Measurements from ENCODE around the gene CHIC2.

The CHIC2 gene

GRCh38 chr4:54001668-54002365 lies 62.6 kb downstream of the CHIC2 start:
- no peak for DNase-seq

- no peak for DNase-seq
Observed at GRCh38 chr4:53997898-53998297, 66.5 kb downstream of the CHIC2 start.

GRCh38 chr4:53994382-53995102 lies 69.9 kb downstream of the CHIC2 start:
- DNase-seq: no peak

GRCh38 chr4:53992785-53993184 lies 71.6 kb downstream of the CHIC2 start:
- DNase-seq: no peak

GRCh38 chr4:53991821-53992220 lies 72.6 kb downstream of the CHIC2 start:
- no peak for DNase-seq

- DNase-seq: no peak
Observed at GRCh38 chr4:53990641-53991040, 73.8 kb downstream of the CHIC2 start.

- no peak for DNase-seq
Observed at GRCh38 chr4:53987761-53988171, 76.6 kb downstream of the CHIC2 start.

GRCh38 chr4:53986062-53986461 lies 78.3 kb downstream of the CHIC2 start:
- no peak for DNase-seq

- no peak for DNase-seq
Observed at GRCh38 chr4:53981567-53981966, 82.8 kb downstream of the CHIC2 start.

GRCh38 chr4:53981066-53981465 lies 83.3 kb downstream of the CHIC2 start:
- DNase-seq: no peak

- DNase-seq: no peak
Observed at GRCh38 chr4:53974561-53974960, 89.8 kb downstream of the CHIC2 start.

- DNase-seq: no peak
Observed at GRCh38 chr4:53967986-53968385, 96.4 kb downstream of the CHIC2 start.

- DNase-seq: no peak
Observed at GRCh38 chr4:53963781-53964180, 100.6 kb downstream of the CHIC2 start.

- no peak for DNase-seq
Observed at GRCh38 chr4:53963336-53963735, 101.1 kb downstream of the CHIC2 start.

GRCh38 chr4:53962516-53963225 lies 101.7 kb downstream of the CHIC2 start:
- no peak for DNase-seq

- no peak for DNase-seq
Observed at GRCh38 chr4:53961351-53961750, 103.1 kb downstream of the CHIC2 start.

- DNase-seq: no peak
Observed at GRCh38 chr4:53960843-53961242, 103.6 kb downstream of the CHIC2 start.

Data from T-helper 2 cell (primary cell).